Measurements from ENCODE around the gene ANKRD39.

ANKRD39 gene

GRCh38 chr2:96888072-96889011, 30.5 kb upstream of the ANKRD39 start:
- TF ChIP-seq NFIC (IDR thresholded peaks at IDR 0.05) (peak; percentile 66), TAF1 (IDR thresholded peaks at IDR 0.05; ENCODE audit: low read depth) (no peak), EGR1 (IDR thresholded peaks at IDR 0.05) (no peak), EP300 (IDR thresholded peaks at IDR 0.05; ENCODE audit: borderline replicate concordance) (no peak), CEBPB (IDR thresholded peaks at IDR 0.05) (no peak), FOXM1 (IDR thresholded peaks at IDR 0.05; ENCODE audit: borderline replicate concordance, low read depth) (no peak), TCF12 (IDR thresholded peaks at IDR 0.05; ENCODE audit: low read depth) (no peak), ZBTB7A (IDR thresholded peaks at IDR 0.05; ENCODE audit: low read depth) (no peak), YY1 (IDR thresholded peaks at IDR 0.05; ENCODE audit: low read depth) (peak; percentile 48; the same call in 1 of the 2 replicates), TEAD4 (IDR thresholded peaks at IDR 0.05) (no peak), RAD21 (IDR thresholded peaks at IDR 0.05; ENCODE audit: low read depth) (no peak), CREB1 (IDR thresholded peaks at IDR 0.05; ENCODE audit: low read depth) (no peak)
- TF ChIP-seq, protein P1, sequence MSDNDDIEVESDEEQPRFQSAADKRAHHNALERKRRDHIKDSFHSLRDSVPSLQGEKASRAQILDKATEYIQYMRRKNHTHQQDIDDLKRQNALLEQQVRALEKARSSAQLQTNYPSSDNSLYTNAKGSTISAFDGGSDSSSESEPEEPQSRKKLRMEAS (IDR thresholded peaks at IDR 0.05) = peak; percentile 69
- TF ChIP-seq, protein P2, sequence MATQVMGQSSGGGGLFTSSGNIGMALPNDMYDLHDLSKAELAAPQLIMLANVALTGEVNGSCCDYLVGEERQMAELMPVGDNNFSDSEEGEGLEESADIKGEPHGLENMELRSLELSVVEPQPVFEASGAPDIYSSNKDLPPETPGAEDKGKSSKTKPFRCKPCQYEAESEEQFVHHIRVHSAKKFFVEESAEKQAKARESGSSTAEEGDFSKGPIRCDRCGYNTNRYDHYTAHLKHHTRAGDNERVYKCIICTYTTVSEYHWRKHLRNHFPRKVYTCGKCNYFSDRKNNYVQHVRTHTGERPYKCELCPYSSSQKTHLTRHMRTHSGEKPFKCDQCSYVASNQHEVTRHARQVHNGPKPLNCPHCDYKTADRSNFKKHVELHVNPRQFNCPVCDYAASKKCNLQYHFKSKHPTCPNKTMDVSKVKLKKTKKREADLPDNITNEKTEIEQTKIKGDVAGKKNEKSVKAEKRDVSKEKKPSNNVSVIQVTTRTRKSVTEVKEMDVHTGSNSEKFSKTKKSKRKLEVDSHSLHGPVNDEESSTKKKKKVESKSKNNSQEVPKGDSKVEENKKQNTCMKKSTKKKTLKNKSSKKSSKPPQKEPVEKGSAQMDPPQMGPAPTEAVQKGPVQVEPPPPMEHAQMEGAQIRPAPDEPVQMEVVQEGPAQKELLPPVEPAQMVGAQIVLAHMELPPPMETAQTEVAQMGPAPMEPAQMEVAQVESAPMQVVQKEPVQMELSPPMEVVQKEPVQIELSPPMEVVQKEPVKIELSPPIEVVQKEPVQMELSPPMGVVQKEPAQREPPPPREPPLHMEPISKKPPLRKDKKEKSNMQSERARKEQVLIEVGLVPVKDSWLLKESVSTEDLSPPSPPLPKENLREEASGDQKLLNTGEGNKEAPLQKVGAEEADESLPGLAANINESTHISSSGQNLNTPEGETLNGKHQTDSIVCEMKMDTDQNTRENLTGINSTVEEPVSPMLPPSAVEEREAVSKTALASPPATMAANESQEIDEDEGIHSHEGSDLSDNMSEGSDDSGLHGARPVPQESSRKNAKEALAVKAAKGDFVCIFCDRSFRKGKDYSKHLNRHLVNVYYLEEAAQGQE (IDR thresholded peaks at IDR 0.05; ENCODE audit: low read depth) = no peak
- TF ChIP-seq, protein P3, sequence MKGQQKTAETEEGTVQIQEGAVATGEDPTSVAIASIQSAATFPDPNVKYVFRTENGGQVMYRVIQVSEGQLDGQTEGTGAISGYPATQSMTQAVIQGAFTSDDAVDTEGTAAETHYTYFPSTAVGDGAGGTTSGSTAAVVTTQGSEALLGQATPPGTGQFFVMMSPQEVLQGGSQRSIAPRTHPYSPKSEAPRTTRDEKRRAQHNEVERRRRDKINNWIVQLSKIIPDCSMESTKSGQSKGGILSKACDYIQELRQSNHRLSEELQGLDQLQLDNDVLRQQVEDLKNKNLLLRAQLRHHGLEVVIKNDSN (IDR thresholded peaks at IDR 0.05) = no peak

DNA sequence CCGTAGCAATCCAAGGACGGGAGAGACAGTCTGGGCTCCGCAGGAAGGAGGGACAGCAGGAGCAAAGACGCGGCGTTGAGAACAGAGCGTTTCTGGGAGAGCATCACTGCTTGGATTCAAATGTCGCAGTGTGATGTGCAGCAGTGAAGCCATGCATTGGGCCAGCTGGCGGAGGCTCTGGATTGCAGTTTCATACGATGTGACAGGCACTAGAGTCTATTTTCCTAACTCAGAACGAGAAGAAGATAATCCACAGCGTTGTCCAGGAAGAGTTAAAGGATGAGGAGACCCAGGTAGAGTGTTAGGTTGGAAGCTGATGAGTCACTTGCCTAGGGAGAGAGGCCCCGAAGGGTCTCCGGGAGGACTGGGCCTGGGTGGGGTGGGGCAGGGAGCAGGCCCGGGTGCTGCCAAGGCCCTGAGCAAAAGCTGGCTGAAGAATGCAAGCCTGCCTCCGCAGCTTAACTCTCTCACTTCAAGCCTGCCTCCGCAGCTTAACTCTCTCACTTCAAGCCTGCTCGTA, 29.7 kb upstream of the ANKRD39 start:
- TF ChIP-seq NFIC (IDR thresholded peaks at IDR 0.05) (no peak), TCF12 (IDR thresholded peaks at IDR 0.05; ENCODE audit: low read depth) (no peak), CEBPB (IDR thresholded peaks at IDR 0.05) (no peak), YY1 (IDR thresholded peaks at IDR 0.05; ENCODE audit: low read depth) (no peak), TAF1 (IDR thresholded peaks at IDR 0.05; ENCODE audit: low read depth) (no peak)
- TF ChIP-seq, protein P1 (IDR thresholded peaks at IDR 0.05) = no peak

GRCh38 chr2:96885432-96886347, 27.9 kb upstream of the ANKRD39 start:
- TF ChIP-seq EGR1 (IDR thresholded peaks at IDR 0.05) (no peak), TAF1 (IDR thresholded peaks at IDR 0.05; ENCODE audit: low read depth) (no peak), CREB1 (IDR thresholded peaks at IDR 0.05; ENCODE audit: low read depth) (no peak)

DNA sequence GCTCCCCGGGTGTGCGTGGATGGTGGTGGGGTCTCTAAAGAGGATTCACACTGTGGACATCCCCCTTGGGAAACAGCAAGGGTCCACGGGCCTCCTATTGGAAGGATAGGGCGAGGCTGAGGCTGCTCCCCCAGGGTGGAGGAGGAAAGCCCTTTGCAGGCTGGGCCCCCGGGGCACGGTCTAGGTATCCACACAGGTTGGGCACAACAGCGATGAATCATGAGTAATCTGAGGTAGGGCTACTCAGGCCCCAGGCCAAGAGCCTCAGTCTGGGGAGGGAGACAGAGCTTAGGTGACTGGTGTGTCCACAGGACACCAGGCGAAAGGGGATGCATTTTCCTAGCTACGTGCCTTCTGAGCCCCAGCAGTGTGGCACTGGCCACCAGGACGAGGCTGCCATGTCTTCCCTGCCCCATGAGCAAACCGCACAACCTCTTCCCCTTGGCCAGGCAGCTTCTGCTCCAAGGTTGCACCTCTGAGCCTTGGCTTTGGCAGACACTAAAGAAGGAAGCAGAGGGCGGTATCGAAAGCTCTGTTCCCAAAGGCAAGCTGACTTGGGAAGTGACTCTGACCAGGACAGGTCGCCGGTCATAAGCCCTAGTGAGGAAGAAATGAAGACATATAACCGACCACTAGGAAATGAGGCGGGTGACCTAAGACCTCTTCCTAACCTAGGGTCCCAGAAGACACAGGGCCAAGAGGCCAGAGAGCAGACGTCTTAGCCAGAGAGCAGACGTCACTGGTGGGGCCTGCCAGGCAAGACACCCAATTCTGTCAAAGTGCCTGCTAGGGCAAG, 26.7 kb upstream of the ANKRD39 start:
- no peak for TF ChIP-seq CREB1 (IDR thresholded peaks at IDR 0.05; ENCODE audit: low read depth)
- no peak for TF ChIP-seq FOXM1 (IDR thresholded peaks at IDR 0.05; ENCODE audit: borderline replicate concordance, low read depth)
- TF ChIP-seq TEAD4 (IDR thresholded peaks at IDR 0.05) = no peak
- TF ChIP-seq, protein P3 (IDR thresholded peaks at IDR 0.05) = no peak
- TF ChIP-seq NFIC (IDR thresholded peaks at IDR 0.05) = no peak
- no peak for TF ChIP-seq ZBTB7A (IDR thresholded peaks at IDR 0.05; ENCODE audit: low read depth)
- TF ChIP-seq CEBPB (IDR thresholded peaks at IDR 0.05) = no peak
- TF ChIP-seq, protein P2 (IDR thresholded peaks at IDR 0.05; ENCODE audit: low read depth) = no peak
- no peak for TF ChIP-seq TAF1 (IDR thresholded peaks at IDR 0.05; ENCODE audit: low read depth)
- no peak for TF ChIP-seq EGR1 (IDR thresholded peaks at IDR 0.05)
- TF ChIP-seq EP300 (IDR thresholded peaks at IDR 0.05; ENCODE audit: borderline replicate concordance) = no peak
- no peak for TF ChIP-seq RAD21 (IDR thresholded peaks at IDR 0.05; ENCODE audit: low read depth)
- TF ChIP-seq YY1 (IDR thresholded peaks at IDR 0.05; ENCODE audit: low read depth) = no peak
- TF ChIP-seq, protein P1 (IDR thresholded peaks at IDR 0.05) = no peak
- TF ChIP-seq TCF12 (IDR thresholded peaks at IDR 0.05; ENCODE audit: low read depth) = no peak
